GM12864 (cell line): ENCODE data around the gene CARD9.

Source experiments
- DNase-seq: peaks from one replicate; pipeline ENCODE4 v3.0.0-alpha.2; 2011; ENCODE audit warnings: low read depth
- H3K4me3 ChIP-seq: 2 replicates; pipeline ENCODE4 v1.5.1; 2011; ENCODE audit warnings: mild to moderate bottlenecking, low read depth, low read length, control low read depth
- TF ChIP-seq, protein P1 (sequence below): IDR thresholded peaks from 2 replicates; pipeline ENCODE4 v1.5.1; 2011; ENCODE audit warnings: low read depth, mild to moderate bottlenecking, moderate library complexity, low read length, control low read depth, inconsistent platforms; ENCODE audit errors: missing control alignments

The CARD9 gene

DNA sequence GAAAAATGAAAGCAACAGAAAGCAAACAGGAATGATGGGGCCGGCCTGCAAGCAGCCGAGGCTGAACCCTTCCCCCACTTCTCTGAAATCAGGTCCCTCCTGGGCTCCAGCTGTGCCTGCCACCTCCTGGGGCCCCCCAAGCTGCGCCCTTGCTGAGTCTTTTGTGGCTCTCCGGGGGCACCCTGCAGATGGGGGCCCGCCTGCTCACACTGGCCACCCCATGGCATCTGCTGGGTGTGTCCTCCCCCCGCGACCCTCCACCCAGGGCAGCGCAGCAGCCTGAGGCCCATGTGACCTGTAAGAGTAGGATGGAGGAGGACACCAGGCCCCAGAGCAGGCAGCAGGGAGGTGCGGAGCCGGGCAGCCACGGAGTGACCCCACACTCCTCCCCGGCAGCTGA, 40.4 kb downstream of the CARD9 start:
- TF ChIP-seq, protein P1, sequence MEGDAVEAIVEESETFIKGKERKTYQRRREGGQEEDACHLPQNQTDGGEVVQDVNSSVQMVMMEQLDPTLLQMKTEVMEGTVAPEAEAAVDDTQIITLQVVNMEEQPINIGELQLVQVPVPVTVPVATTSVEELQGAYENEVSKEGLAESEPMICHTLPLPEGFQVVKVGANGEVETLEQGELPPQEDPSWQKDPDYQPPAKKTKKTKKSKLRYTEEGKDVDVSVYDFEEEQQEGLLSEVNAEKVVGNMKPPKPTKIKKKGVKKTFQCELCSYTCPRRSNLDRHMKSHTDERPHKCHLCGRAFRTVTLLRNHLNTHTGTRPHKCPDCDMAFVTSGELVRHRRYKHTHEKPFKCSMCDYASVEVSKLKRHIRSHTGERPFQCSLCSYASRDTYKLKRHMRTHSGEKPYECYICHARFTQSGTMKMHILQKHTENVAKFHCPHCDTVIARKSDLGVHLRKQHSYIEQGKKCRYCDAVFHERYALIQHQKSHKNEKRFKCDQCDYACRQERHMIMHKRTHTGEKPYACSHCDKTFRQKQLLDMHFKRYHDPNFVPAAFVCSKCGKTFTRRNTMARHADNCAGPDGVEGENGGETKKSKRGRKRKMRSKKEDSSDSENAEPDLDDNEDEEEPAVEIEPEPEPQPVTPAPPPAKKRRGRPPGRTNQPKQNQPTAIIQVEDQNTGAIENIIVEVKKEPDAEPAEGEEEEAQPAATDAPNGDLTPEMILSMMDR: no peak
- no peak overlapping the region for H3K4me3 ChIP-seq
- DNase-seq: no peak

DNA sequence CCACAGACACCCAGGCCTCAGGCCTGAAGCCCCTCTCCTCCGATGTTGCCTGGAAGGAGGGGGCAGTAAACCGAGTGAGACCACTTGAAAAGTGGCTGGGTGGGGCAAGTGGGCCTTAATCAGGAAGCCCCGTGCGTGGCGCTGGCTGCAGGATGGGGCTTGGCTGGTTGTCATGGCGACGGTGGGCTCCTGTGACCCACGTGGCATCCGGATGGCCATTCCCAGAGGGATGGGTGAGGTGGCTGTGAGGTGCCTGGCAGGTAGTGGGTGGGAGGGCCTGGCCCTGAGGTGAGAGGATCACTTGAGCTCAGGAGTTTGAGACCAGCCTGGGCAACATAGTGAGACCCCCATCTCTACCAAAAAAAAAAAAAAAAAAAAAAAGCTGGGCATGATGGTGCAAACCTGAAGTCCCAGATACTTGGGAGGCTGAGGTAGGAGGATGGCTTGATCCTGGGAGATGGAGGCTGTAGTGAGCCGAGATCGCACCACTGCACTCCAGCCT, 40.9 kb downstream of the CARD9 start:
- H3K4me3 ChIP-seq: no peak overlapping the region
- TF ChIP-seq, protein P1: no peak
- no peak for DNase-seq

DNA sequence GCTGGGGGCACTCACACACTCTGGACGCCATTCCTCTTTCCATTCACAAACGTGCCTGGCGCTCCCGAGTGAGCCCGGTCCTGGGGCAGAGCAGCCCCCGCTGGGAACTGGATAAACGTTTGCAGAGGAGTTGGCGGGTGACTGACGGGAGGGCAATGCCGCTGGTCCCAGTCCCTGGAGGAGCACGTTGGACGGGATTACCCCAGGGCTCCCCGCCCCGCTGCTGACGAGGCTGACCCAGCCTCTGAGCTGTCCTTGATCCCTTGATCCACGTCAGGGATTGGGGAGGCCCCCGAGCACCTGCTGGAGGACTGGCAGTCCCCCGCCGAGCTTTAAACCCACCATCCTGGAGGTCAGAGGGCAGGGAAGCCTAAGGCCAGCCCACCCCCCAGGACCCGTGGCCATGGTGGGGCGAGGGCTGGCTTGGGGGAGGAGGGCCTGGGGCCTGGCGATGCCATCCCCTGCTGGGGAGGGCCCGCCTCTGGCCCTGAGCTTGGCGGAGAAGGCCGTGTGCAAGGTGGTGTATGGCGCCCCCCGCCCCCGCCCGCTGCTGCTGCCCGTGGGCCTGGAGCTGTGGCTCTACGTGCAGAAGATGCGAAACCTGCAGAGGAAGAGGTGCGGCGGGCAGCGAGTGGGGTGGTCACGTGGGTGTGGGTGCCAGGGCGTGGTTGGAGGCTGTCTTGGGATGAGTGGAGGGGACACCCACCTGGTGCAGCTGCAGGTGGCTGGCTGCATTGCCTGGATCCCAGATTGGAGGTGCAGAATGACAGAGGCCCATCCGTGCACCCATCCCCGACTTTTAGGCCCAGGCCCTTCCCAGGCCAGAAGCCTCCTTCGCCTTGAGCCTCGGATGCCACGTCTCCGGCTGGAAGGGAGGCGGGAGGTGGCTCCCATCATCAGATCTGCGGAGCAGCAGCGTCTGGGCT, 41.6 kb downstream of the CARD9 start:
- TF ChIP-seq, protein P1: no peak
- DNase-seq: no peak
- no peak overlapping the region for H3K4me3 ChIP-seq

DNA sequence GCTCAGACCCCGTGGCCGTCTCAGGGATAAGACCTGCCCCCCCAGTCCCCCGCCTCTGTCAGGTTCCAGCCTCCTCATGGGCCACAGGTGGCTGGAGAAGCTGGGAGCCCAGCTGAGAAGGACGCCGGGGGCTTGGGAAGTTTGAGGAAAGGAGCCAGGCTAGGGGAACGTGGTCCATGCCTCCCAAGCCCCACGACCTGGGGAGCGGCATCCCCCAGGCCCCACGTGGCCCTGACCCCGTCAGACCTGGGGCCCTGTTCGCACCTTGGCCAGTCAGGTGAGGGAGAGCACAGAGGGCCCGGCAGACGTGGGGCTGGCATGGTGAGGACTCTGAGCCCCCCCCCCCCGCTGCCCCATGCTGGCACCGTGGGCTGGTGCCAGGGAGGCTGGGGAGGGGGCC, 42.4 kb downstream of the CARD9 start:
- no peak for DNase-seq
- no peak overlapping the region for H3K4me3 ChIP-seq
- TF ChIP-seq, protein P1: no peak

DNA sequence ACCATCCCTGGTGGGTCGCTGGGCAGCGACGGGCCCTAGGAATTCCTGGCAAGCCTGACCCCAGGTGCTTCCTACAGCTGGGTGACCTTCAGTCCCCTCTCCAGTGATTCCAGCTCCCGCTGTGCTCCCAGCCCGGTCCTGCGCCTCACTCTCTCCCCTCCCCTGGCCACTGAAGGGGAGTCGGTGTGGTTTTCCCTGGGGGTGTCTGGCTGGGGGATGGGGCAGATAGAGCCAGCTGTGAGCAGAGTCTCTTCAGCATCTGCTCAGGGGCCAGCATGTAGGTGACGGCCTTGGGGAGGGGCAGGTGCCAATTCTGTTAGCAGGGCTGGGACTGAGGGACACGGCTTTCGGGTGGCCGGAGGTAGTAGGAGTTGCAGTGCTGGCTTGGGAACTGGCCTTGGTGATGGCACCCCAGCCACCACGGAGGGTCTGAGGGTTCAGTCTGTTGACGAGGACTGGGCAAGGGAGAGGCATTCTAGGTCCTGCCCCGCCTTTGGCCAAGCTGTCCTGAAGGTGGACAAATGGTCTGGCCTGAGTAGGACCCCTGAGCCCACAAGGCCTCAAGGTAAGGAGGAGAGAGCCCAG, 43.0 kb downstream of the CARD9 start:
- H3K4me3 ChIP-seq: no peak overlapping the region
- DNase-seq: no peak
- TF ChIP-seq, protein P1: no peak

DNA sequence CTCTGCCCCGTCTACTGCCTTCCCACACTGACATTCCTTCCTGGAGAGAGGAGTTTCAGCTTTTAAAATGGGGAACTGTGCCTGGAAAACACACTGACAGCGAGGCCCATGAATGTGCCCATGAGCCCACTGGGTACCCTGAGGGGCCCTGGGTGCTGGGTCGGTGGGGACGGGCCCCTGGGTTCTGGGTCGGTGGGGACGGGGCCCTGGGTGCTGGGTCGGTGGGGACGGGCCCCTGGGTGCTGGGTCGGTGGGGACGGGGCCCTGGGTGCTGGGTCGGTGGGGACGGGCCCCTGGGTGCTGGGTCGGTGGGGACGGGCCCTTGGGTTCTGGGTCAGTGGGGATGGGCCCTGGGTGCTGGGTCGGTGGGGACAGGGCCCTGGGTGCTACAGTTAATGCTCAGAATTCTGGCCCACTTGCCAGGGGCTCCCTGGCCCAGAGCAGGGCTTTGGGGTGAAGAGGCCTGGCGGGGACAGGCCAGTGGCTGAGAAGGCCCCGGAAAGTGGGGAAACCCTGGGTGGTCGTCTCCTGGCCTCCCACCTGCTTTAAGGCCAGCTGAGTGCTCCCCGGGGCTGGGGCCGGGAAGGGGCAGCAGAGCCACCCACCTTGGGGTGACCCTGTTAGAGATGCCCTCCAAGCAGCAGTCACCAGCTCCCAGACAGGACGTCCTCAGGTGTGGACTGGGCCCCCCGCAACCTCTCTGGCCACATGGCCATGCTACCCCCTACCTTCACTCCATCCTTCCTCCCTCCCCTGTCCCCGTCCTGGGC, 43.6 kb downstream of the CARD9 start:
- H3K4me3 ChIP-seq: no peak overlapping the region
- TF ChIP-seq, protein P1: no peak
- no peak for DNase-seq
